Testis (tissue), 3 donors: ENCODE data around the gene AASDH. TPM values are rescaled to one million over a fixed set of nuclear protein-coding genes. Genes with fewer than 3 reads are reported as not detected.

ENCODE experiments used
- DNase-seq: peaks from one replicate; pipeline ENCODE4 v3.0.0-alpha.2; 2019
- H3K27ac ChIP-seq, 2 donors: fragments of 200-600 bp; sonication (generic); one replicate each; pipeline ENCODE4 v1.5.1; 2019
- H3K27me3 ChIP-seq: fragments of 200-600 bp; sonication (generic); one replicate; pipeline ENCODE4 v1.5.1; 2019
- H3K36me3 ChIP-seq: fragments of 200-600 bp; sonication (generic); one replicate; pipeline ENCODE4 v1.5.1; 2017; ENCODE audit warnings: low read depth; ENCODE audit errors: missing control alignments
- H3K4me1 ChIP-seq: fragments of 200-600 bp; sonication (generic); one replicate; pipeline ENCODE4 v1.5.1; 2019
- H3K4me3 ChIP-seq, 2 donors: fragments of 200-600 bp; sonication (generic); one replicate each; pipeline ENCODE4 v1.5.1; 2017 to 2019
- H3K9me3 ChIP-seq: fragments of 200-600 bp; sonication (generic); one replicate; pipeline ENCODE4 v1.5.1; 2017
- CTCF ChIP-seq, 3 experiments: fragments of 450-650 bp in 2 of 3; fragments of 200-600 bp in 1 of 3; sonication (generic) in 1 of 3; IDR thresholded peaks; one replicate each; pipeline ENCODE4 v1.5.1; 2016 to 2019; ENCODE audit warnings: antibody characterized with exemption in 3 of 3, mild to moderate bottlenecking in 2 of 3, moderate library complexity in 1 of 3
- POLR2A ChIP-seq: fragments of 450-650 bp; IDR thresholded peaks from one replicate; pipeline ENCODE4 v1.6.1; 2017; ENCODE audit warnings: antibody characterized with exemption, mild to moderate bottlenecking, moderate library complexity
- WGBS, 2 donors: methylation state at CpG; one replicate each; pipeline ENCODE4 v1.1.5; 2018; 5-methylcytosine and 5-hydroxymethylcytosine counted together
- intact Hi-C: fragments of 100-400 bp; cut with DNase I; formaldehyde crosslinking; loops from one replicate; pipeline ENCODE4 v1.15.1; 2023; ENCODE audit warnings: low total_unique reads
- polyA plus RNA-seq: library from polyadenylated mRNA; stranded (reverse); fragments of 350-450 nt; fragmentation: Illumina TruSeq; extraction: RNeasy Lipid Tissue Mini Kit (QIAGEN cat#74804); gene quantifications from one replicate; pipeline ENCODE4 v1.2.3, GENCODE V29; 2014; ENCODE audit warnings: low read depth, low replicate concordance; ENCODE audit not compliant: insufficient read depth
- total RNA-seq, 2 donors: library from RNA; depleted of rRNA; stranded (reverse); fragments of >200 nt; gene quantifications; one replicate each; pipeline ENCODE4 v1.2.3, GENCODE V29; 2016

The AASDH gene
- total and polyA plus RNA-seq, 3 donors from 2014 or later = 7.8 to 19.5 (median 12.3) TPM

DNA sequence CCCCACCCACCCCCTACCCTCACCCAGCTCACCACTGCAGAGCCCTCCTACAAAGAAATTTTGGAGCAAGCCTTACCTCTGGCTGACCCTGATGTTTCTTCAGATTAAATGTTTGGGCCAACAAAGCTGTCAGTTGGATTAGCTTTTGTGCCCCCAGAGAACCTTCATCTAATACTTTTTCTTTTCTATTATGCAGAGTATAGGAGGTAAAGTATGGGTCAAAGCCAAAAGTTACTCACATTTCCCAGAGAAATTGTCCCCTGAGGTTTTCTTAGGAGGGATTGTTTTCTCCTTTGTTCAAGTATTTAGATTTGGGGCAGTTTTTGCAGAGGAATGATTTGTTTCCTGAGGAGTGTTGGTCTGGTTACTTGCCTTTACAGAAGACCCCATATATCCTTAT, 69.5 kb downstream of the AASDH start:
- no peaks in the 10 kb centered on the region for H3K4me1 ChIP-seq
- H3K27me3 ChIP-seq = no peaks in the 10 kb centered on the region
- DNase-seq = no peak
- no peaks in the 10 kb centered on the region for H3K9me3 ChIP-seq
- TF ChIP-seq CTCF (IDR thresholded peaks at IDR 0.05) = no peak
- TF ChIP-seq POLR2A = no peak
- no peak overlapping the region for H3K4me3 ChIP-seq
- intact Hi-C loops = no loop called here
- no peak overlapping the region for H3K27ac ChIP-seq
- H3K36me3 ChIP-seq = no peaks in the 10 kb centered on the region

GRCh38 chr4:56316011-56316650, 71.2 kb downstream of the AASDH start:
- Histone ChIP-seq H3K36me3 (no peaks in the 10 kb centered on the region), H3K27ac (no peak overlapping the region), H3K4me1 (no peaks in the 10 kb centered on the region), H3K9me3 (no peaks in the 10 kb centered on the region), H3K4me3 (peak overlapping the region in 1 of 2 donors; percentile 51), H3K27me3 (no peaks in the 10 kb centered on the region)
- intact Hi-C loops = no loop called here
- DNase-seq = no peak
- 62 to 83% methylated on average over 18 to 29 of the region's 29 CpGs for WGBS, 2 donors
- TF ChIP-seq POLR2A = no peak

GRCh38 chr4:56315543-56315942, 71.7 kb downstream of the AASDH start:
- TF ChIP-seq CTCF (IDR thresholded peaks at IDR 0.05) (no peak), POLR2A (no peak)
- Histone ChIP-seq H3K4me1 (no peaks in the 10 kb centered on the region), H3K27ac (no peak overlapping the region), H3K27me3 (no peaks in the 10 kb centered on the region), H3K4me3 (peak overlapping the region; percentile 29 to 51), H3K36me3 (no peaks in the 10 kb centered on the region), H3K9me3 (no peaks in the 10 kb centered on the region)
- WGBS, 2 donors = 55 to 86% methylated on average over 13 to 24 of the region's 24 CpGs
- intact Hi-C loops = no loop called here
- DNase-seq = no peak

GRCh38 chr4:56315041-56315440, 72.2 kb downstream of the AASDH start:
- Histone ChIP-seq H3K9me3 (no peaks in the 10 kb centered on the region), H3K4me1 (no peaks in the 10 kb centered on the region), H3K27me3 (no peaks in the 10 kb centered on the region), H3K27ac (no peak overlapping the region), H3K36me3 (no peaks in the 10 kb centered on the region), H3K4me3 (peak overlapping the region; percentile 29 to 51)
- intact Hi-C loops = no loop called here
- TF ChIP-seq POLR2A (no peak), CTCF (IDR thresholded peaks at IDR 0.05) (no peak)
- no peak for DNase-seq
- WGBS, 2 donors = 33 to 87% methylated on average over 5 to 29 of the region's 29 CpGs

GRCh38 chr4:56314207-56314915, 72.9 kb downstream of the AASDH start:
- H3K36me3 ChIP-seq = no peaks in the 10 kb centered on the region
- H3K27me3 ChIP-seq = no peaks in the 10 kb centered on the region
- H3K4me1 ChIP-seq = no peaks in the 10 kb centered on the region
- H3K27ac ChIP-seq = no peak overlapping the region
- peak; percentile 25 for DNase-seq
- peak overlapping the region; percentile 18 to 51 for H3K4me3 ChIP-seq
- no peaks in the 10 kb centered on the region for H3K9me3 ChIP-seq
- intact Hi-C loops = no loop called here
- TF ChIP-seq CTCF (IDR thresholded peaks at IDR 0.05) (no peak), POLR2A (no peak)
- 68 to 80% methylated on average over 50 of the region's 50 CpGs for WGBS, 2 donors
